Measurements from ENCODE around the gene FBXO7. TPM values are rescaled to one million over a fixed set of nuclear protein-coding genes. Genes with fewer than 3 reads are reported as not detected.

FBXO7 gene
- total and polyA plus RNA-seq, 2 experiments from 2014 or later: 83.7 to 120 TPM

DNA sequence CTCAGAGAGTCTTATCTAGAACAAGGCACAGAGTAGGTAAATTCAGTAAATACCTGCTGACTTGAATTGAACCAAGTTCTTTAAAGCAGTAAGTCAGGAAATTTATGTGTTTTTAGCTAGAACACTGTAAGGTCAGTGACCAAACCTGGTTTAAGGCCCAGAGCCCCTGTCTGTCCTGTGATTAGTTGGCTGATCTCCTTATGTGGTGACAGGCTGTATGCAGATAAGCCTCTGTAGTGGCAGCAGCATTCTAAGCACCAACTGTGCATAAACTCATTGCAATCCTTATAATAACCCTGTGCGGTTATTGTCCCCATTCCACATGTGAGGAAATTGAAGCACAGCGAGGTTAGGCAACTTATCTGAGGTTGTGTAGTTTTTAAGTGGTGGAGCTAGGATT is 40.5 kb downstream of the FBXO7 start:
- Histone ChIP-seq H3K4me1 (ENCODE audit: low read depth) (no peaks in the 10 kb centered on the region), H3K9me3 (ENCODE audit: low read depth) (no peaks in the 10 kb centered on the region)
- DNase-seq (ENCODE audit: low read depth in 1 of 2, low spot score in 1 of 2): no peak

DNA sequence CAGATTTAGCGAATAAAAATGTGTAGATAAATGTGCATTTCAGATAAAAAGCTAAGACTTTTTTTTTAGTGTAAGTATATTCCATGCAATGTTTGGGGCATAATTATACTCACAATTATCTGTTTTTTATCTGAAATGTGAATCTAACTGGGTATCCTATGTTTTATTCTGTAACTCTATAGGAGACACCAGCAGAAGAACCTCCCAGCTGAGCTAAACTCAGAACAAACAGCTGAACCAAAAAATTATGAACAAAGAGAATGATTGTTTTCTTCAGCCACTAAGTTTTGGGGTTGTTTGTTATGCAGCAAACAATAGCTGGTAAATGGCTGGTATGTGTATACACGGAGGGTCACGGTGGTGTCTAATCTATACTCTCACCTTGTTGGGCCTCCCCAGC is 42.9 kb downstream of the FBXO7 start:
- no peaks in the 10 kb centered on the region for H3K4me1 ChIP-seq (ENCODE audit: low read depth)
- no peak overlapping the region for H3K27ac ChIP-seq
- no peaks in the 10 kb centered on the region for H3K27me3 ChIP-seq
- DNase-seq (ENCODE audit: low read depth in 1 of 2, low spot score in 1 of 2): no peak
- H3K36me3 ChIP-seq: no peaks in the 10 kb centered on the region
- TF ChIP-seq, protein P1, sequence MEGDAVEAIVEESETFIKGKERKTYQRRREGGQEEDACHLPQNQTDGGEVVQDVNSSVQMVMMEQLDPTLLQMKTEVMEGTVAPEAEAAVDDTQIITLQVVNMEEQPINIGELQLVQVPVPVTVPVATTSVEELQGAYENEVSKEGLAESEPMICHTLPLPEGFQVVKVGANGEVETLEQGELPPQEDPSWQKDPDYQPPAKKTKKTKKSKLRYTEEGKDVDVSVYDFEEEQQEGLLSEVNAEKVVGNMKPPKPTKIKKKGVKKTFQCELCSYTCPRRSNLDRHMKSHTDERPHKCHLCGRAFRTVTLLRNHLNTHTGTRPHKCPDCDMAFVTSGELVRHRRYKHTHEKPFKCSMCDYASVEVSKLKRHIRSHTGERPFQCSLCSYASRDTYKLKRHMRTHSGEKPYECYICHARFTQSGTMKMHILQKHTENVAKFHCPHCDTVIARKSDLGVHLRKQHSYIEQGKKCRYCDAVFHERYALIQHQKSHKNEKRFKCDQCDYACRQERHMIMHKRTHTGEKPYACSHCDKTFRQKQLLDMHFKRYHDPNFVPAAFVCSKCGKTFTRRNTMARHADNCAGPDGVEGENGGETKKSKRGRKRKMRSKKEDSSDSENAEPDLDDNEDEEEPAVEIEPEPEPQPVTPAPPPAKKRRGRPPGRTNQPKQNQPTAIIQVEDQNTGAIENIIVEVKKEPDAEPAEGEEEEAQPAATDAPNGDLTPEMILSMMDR (IDR thresholded peaks at IDR 0.05; ENCODE audit: low read depth, low read length): no peak
- H3K4me3 ChIP-seq: no peak overlapping the region
- no peaks in the 10 kb centered on the region for H3K9me3 ChIP-seq (ENCODE audit: low read depth)

More for the DNA sequence above, 40.5 kb downstream of the FBXO7 start:
- H3K36me3 ChIP-seq: no peaks in the 10 kb centered on the region
- TF ChIP-seq, protein P1 (IDR thresholded peaks at IDR 0.05; ENCODE audit: low read depth, low read length): no peak
- no peaks in the 10 kb centered on the region for H3K27me3 ChIP-seq
- H3K4me3 ChIP-seq: no peak overlapping the region
- no peak overlapping the region for H3K27ac ChIP-seq

DNA sequence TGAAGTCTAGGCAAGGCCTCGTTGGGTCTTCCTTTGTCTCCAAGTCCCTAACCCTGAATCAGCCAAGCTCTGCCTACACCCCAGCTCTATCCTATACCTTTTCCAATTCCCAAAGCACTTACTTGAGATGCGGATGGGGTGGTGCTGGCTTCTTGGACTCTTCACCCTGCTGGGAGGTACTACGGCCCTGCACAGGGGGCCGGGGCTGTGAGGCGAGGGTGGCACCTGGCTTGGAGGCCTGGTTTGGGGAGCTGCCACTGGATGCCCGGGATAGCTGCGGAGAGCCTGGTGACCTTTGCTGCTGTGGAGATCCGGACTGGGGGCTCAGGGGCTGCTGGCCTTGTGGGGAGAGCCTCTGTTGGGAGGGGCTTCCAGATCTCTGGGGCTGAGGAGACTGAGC is 43.3 kb downstream of the FBXO7 start:
- no peaks in the 10 kb centered on the region for H3K27me3 ChIP-seq
- no peaks in the 10 kb centered on the region for H3K4me1 ChIP-seq (ENCODE audit: low read depth)
- DNase-seq (ENCODE audit: low read depth in 1 of 2, low spot score in 1 of 2): no peak
- no peak overlapping the region for H3K27ac ChIP-seq
- H3K36me3 ChIP-seq: no peaks in the 10 kb centered on the region
- H3K4me3 ChIP-seq: no peak overlapping the region
- TF ChIP-seq, protein P1 (IDR thresholded peaks at IDR 0.05; ENCODE audit: low read depth, low read length): no peak
- H3K9me3 ChIP-seq (ENCODE audit: low read depth): no peaks in the 10 kb centered on the region

DNA sequence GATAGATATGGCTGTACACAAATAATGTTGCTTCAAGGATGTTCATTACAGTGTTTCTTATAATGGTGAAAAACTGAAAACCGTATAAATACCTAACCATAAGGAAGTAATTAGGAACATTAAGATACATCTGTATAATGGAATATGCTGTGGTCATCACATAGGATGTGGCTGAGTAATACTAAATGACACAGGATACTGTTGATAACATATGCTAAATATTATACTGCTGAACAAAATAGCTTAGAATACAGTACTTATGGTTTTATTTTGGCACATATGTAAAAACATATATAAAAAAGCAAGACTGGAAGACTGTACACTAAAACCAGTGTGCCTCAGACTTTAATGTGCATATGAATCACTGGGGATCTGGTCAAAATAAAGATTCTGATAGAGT is 43.8 kb downstream of the FBXO7 start:
- Histone ChIP-seq H3K27ac (no peak overlapping the region), H3K27me3 (no peaks in the 10 kb centered on the region), H3K9me3 (ENCODE audit: low read depth) (no peaks in the 10 kb centered on the region), H3K36me3 (no peaks in the 10 kb centered on the region), H3K4me3 (no peak overlapping the region), H3K4me1 (ENCODE audit: low read depth) (no peaks in the 10 kb centered on the region)
- DNase-seq (ENCODE audit: low read depth in 1 of 2, low spot score in 1 of 2): no peak
- TF ChIP-seq, protein P1 (IDR thresholded peaks at IDR 0.05; ENCODE audit: low read depth, low read length): no peak

DNA sequence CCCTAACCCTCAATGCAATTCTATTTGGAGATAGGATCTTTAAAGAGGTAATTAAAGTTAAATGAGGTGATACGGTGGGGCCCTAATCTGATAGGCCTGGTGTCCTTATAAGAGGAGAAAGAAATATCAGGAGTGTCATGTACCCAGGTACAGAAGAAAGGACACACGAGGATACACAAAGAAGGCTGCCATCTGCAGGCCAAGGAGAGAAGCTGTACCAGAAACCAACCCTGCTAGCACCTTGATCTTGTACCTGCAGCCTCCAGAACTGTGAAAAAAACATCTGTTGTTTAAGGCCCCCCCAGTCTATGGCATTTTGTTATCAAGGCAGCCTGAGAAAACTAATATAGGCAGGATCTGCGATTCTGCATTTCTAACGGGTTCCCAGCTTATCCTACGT is 44.2 kb downstream of the FBXO7 start:
- H3K27ac ChIP-seq: no peak overlapping the region
- TF ChIP-seq, protein P1 (IDR thresholded peaks at IDR 0.05; ENCODE audit: low read depth, low read length): peak; percentile 2
- no peak overlapping the region for H3K4me3 ChIP-seq
- no peaks in the 10 kb centered on the region for H3K4me1 ChIP-seq (ENCODE audit: low read depth)
- no peaks in the 10 kb centered on the region for H3K27me3 ChIP-seq
- no peaks in the 10 kb centered on the region for H3K36me3 ChIP-seq
- no peak for DNase-seq (ENCODE audit: low read depth in 1 of 2, low spot score in 1 of 2)
- H3K9me3 ChIP-seq (ENCODE audit: low read depth): no peaks in the 10 kb centered on the region

DNA sequence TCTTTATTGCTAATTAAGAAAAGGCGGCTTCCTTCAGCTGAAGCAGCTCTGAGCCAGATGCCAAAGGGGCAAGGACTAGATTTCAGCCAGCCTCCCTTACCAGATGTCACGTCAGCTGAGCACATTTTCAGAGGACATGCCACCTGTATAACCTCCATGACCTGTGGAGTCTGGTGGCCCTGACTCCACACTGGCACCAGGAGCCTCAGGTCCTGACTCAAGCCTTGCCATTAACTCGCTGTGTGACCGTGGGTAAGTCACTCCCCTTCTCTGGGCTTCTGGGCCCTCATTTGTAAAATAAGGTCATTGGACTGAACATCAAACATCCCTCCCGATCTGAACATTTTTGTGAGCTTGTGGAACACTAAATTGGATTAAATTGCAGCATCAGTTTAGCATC is 46.0 kb downstream of the FBXO7 start:
- DNase-seq (ENCODE audit: low read depth in 1 of 2, low spot score in 1 of 2): no peak
- H3K4me3 ChIP-seq: no peak overlapping the region

More for the DNA sequence above, 46.0 kb downstream of the FBXO7 start:
- TF ChIP-seq, protein P1 (IDR thresholded peaks at IDR 0.05; ENCODE audit: low read depth, low read length): no peak
- no peaks in the 10 kb centered on the region for H3K36me3 ChIP-seq
- no peaks in the 10 kb centered on the region for H3K4me1 ChIP-seq (ENCODE audit: low read depth)
- no peaks in the 10 kb centered on the region for H3K9me3 ChIP-seq (ENCODE audit: low read depth)
- H3K27ac ChIP-seq: no peak overlapping the region
- no peaks in the 10 kb centered on the region for H3K27me3 ChIP-seq

All from cardiac muscle cell (in vitro differentiated cells and primary cell).